Brain microvascular endothelial cell (primary cell): ENCODE data around the gene DGKB.

ENCODE experiments used
- DNase-seq: peaks from one replicate; pipeline ENCODE4 v3.0.0-alpha.2; 2020
- H3K27ac ChIP-seq: fragments of 250-450 bp; sonication (Bioruptor Pico); 2 replicates; pipeline ENCODE4 v1.5.1; 2020; ENCODE audit warnings: mild to moderate bottlenecking, moderate library complexity
- H3K27me3 ChIP-seq: fragments of 250-450 bp; sonication (Bioruptor Pico); replicated peaks from 2 replicates; pipeline ENCODE4 v1.5.1; 2020; ENCODE audit warnings: mild to moderate bottlenecking
- H3K36me3 ChIP-seq: fragments of 250-450 bp; sonication (Bioruptor Pico); replicated peaks from 2 replicates; pipeline ENCODE4 v1.5.1; 2020; ENCODE audit warnings: mild to moderate bottlenecking
- H3K4me3 ChIP-seq: 2 replicates; pipeline ENCODE4 v1.5.1; 2011; ENCODE audit warnings: low read depth, mild to moderate bottlenecking, control low read depth, low read length, moderate library complexity
- CTCF ChIP-seq: IDR thresholded peaks from 2 replicates; pipeline ENCODE4 v1.5.1; 2011; ENCODE audit warnings: low read depth, mild to moderate bottlenecking, moderate library complexity, low read length, control low read depth, inconsistent platforms; ENCODE audit errors: missing control alignments
- in situ Hi-C: cut with HindIII; loops from 2 replicates; pipeline ENCODE4 v1.10.0; 2017; ENCODE audit warnings: low sequenced_read_pairs, low pct_ligation_motif_present

Gene DGKB

GRCh38 chr7:14252458-14252857 is 650.1 kb downstream of the DGKB start:
- no peaks in the 10 kb centered on the region for H3K36me3 ChIP-seq
- no peaks in the 10 kb centered on the region for H3K27me3 ChIP-seq
- H3K4me3 ChIP-seq: no peak overlapping the region
- DNase-seq: no peak
- H3K27ac ChIP-seq: no peak overlapping the region
- no peak for TF ChIP-seq CTCF
- in situ Hi-C loops: no loop called here

- H3K27ac ChIP-seq: no peak overlapping the region
- no peak overlapping the region for H3K4me3 ChIP-seq
- TF ChIP-seq CTCF: no peak
- no peaks in the 10 kb centered on the region for H3K27me3 ChIP-seq
- no peak for DNase-seq
- H3K36me3 ChIP-seq: no peaks in the 10 kb centered on the region
- in situ Hi-C loops: no loop called here
Measured at GRCh38 chr7:14242175-14242574, 660.4 kb downstream of the DGKB start.

GRCh38 chr7:14236834-14237233 is 665.7 kb downstream of the DGKB start:
- Histone ChIP-seq H3K27me3 (no peaks in the 10 kb centered on the region), H3K36me3 (no peaks in the 10 kb centered on the region), H3K27ac (no peak overlapping the region), H3K4me3 (no peak overlapping the region)
- DNase-seq: no peak
- no peak for TF ChIP-seq CTCF
- in situ Hi-C loops: no loop called here

GRCh38 chr7:14235056-14235455 is 667.5 kb downstream of the DGKB start:
- in situ Hi-C loops: no loop called here

GRCh38 chr7:14233868-14234369 is 668.6 kb downstream of the DGKB start:
- no peak overlapping the region for H3K4me3 ChIP-seq
- TF ChIP-seq CTCF: no peak
- in situ Hi-C loops: no loop called here
- H3K36me3 ChIP-seq: no peaks in the 10 kb centered on the region
- DNase-seq: no peak
- no peak overlapping the region for H3K27ac ChIP-seq
- no peaks in the 10 kb centered on the region for H3K27me3 ChIP-seq

More at GRCh38 chr7:14235056-14235455, 667.5 kb downstream of the DGKB start:
- H3K27ac ChIP-seq: no peak overlapping the region
- H3K4me3 ChIP-seq: no peak overlapping the region
- TF ChIP-seq CTCF: no peak
- no peaks in the 10 kb centered on the region for H3K36me3 ChIP-seq
- no peaks in the 10 kb centered on the region for H3K27me3 ChIP-seq
- no peak for DNase-seq
